Measurements from ENCODE around the gene RAMACL.
"Not testable (repeated sequence)": the region's sequence is repeated elsewhere in the genome, so short reads cannot be mapped to it uniquely, and the experiment has no call there.

The RAMACL gene

DNA sequence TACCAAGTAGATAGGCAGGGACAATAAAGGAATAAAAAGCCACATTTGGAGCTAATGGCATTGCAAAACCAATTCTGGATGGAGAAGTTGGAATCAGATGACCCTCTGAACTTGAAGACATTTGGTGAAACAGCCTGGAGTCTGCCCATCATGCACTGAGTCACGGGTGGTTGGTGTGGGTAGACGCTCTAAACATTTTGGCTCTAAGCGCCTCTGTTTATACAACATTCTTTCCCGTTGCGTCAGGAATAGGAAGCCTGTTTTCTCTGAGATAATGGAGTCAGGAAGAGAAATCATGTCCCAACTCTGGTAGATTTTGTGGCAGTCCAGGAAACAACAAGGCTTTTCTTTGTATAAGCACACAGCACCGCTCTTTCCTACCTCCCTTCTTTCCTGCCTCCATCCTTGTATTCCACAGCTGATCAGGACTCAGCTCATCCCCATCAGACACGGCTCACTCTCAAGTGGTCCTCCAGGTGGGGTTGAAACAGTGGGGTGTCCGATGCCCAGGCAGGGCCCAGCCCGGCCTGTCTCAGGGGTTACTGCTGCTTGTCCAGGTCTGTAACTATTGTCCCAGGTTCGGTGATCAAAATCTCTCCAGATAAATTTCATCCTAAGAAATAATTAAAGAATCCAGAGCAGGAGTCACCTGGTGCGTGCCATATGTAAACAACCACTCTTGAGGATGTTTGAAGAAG is 12.1 kb upstream of the RAMACL start:
- no peak for DNase-seq (ENCODE audit: low read depth, low spot score)
- no peak overlapping the region for H3K4me3 ChIP-seq (ENCODE audit: low read length)

DNA sequence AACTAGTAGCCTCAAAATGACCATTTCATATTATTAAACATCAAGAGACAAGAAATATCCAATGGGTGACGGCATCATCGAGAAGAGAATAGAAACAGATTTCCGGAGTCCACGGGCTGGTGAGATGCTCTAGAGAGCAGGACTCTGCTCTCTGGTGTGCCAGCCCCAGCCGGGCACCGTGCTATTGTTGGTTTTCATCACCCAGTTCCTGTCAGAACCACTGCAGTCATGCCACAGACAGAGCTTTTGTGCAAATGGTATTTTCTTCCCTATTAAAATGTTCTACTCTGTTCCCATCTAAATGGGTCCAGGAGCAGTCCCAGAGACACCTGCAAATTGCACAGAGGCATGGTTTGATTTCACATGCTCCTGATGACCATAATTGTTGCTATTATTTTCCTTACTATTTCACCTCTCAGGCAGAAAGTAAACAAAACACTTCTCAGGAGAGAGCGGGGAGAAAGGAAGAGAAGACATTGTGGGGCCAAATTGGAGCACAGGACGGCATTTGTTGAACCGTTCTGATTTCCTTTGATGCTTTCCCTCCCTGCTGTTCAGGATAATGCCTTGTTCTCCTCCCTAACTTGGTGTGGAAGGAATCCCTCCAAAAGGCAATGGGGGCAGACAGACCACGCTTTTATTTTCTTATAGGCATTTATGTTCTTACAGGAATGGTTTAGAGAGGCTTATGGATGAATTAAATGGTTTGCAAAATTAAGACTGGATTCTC is 11.4 kb upstream of the RAMACL start:
- DNase-seq (ENCODE audit: low read depth, low spot score), result no peak
- H3K4me3 ChIP-seq (ENCODE audit: low read length), result no peak overlapping the region

DNA sequence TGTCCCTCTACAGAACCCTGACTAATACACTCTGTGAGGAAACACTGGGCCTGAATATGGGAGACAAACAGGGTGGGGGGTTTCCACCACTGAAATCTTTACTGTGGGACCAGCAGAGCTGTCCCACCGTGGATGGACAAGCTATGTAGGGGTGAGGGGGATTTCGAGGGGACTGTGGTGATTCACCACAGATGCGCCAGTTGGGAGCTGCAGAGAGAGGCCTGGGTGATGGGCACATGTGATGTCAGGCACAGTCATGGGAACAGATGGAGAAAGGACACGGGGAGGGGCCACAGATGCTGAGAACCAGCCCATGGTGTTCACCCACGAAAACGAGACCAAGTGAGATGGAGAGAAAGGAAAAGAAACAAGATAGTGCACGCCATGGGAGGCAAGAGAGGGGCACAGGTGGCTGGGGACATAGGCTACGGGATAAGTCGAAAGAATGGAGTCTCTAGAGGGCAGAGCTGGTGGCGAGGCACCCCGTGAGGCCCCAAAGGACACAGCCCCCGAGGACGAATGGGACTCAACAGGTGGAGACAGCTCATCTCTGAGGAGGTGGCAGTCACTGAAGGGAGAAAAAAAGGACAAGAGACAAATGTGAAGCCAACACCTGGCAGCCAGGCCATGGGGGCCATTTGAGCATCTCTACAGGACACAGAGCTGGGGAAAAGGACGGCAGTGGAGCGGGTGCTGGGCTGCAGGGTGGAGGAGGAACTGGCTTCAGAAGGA is 10.5 kb upstream of the RAMACL start:
- no peak for DNase-seq (ENCODE audit: low read depth, low spot score)
- H3K4me3 ChIP-seq (ENCODE audit: low read length), result no peak overlapping the region

DNA sequence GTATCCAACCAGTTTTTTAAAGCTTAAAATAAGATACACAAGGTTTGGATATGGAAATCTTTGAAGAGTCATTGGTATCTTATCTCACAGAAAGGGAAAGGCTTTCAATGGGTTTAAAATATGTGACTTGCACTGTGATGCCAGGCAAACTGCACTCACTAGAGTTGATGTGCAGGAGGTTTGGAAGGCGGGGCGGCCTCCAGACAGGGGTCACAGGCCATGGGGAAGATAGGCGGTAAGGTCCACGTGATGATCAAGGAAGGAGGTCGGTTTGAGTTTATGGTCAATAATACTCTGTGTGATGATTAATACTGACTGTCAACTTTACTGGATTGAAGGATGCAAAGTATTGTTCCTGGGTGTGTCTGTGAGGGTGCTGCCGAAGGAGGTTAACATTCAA is 9.5 kb upstream of the RAMACL start:
- no peak for DNase-seq (ENCODE audit: low read depth, low spot score)
- H3K4me3 ChIP-seq (ENCODE audit: low read length), result no peak overlapping the region

DNA sequence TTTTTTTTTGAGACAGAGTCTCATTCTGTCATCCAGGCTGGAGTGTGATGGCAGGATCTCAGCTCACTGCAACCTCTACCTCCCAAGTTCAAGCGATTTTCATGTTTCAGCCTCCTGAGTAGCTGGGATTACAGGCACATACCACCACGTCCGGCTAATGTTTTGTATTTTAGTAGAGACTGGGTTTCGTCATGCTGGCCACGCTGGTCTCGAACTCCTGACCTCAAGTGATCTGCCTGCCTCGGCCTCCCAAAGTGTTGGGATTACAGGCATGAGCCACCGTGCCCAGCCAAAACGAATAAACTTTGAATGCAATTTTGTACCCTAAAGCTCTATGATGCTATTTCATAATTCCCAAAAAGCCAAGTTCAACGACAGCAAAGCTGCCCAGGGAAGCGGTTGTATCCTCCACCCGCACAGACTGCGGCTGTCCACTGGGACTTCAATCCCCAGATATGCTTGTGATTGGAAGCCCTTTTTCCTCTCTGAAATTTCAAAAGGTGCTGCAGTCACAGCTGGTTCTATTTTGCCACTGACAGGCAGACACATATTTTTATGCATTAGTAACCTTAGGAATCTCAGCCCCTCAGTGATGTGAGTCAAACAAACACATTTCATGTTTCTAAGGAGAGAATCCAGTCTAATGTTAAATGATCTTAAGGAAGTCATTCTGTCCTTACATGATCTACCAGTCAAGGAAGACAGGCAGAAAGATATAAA is 8.7 kb upstream of the RAMACL start:
- no peak for DNase-seq (ENCODE audit: low read depth, low spot score)

DNA sequence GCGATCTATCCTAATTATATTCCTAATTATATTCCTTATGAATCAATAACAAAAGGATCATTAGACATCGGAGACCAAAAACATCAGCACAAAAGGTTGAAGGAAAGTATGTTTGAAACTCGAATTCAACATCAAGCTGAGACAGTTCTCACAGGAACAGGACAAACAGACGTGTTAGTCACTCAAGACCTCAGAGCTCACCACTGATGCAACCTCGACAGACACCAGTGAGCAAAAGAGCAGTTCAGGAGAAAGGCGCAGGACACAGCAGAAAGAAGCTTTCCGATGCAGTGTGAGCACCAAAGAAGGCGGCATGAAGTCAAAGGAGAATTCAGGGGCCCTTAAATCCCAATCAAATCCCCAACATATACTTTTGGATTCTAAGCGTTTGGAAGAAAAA is 6.3 kb upstream of the RAMACL start:
- no peak for DNase-seq (ENCODE audit: low read depth, low spot score)
- H3K4me3 ChIP-seq (ENCODE audit: low read length), result no peak overlapping the region

More for the DNA sequence above, 8.7 kb upstream of the RAMACL start:
- no peak overlapping the region for H3K4me3 ChIP-seq (ENCODE audit: low read length)

DNA sequence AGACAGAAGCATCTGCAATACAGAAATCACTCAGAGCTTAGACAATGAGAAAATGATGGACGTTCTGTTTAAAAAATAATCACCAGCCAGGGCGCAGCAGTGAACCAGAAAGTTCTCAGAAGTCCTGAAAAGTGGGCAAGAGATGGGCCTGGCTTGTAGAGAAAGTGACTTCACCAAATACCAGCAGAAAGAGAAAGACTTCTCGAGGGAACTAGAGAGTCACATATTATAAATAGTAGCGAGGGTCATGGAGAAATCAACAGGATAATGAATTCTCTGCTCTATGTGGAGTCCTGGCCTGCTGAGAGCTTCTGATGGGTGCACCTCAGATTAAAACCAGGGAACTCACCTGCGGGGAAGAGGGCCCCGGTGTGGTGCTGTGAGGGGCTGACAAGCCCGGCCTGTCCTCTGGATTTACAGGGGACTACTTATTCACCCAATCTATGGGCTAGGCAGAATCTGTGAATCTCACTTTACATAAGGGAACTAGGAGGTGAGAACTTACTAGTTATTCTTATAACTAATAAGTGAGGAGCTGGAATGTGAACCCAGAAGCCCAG is 5.6 kb upstream of the RAMACL start:
- no peak overlapping the region for H3K4me3 ChIP-seq (ENCODE audit: low read length)
- no peak for DNase-seq (ENCODE audit: low read depth, low spot score)

DNA sequence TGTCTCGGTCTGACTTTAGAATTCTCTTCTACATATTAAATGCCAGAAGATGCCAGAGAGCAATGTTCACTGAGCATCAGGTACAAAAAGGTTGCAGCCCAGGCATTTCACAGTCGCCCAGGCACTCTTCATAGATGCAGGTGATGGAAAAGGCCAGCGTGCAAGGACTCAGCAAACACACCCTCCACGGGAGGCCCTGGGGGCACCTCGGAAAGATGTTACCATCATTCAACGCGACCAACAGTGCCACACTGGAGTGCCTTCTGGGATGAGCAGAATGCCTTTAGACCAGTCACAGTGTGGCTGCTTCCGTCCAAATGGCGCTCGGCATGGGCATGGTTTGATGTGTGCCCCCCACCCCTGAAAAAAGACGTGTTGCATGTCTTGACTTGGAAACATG is 4.5 kb upstream of the RAMACL start:
- DNase-seq (ENCODE audit: low read depth, low spot score), result no peak
- no peak overlapping the region for H3K4me3 ChIP-seq (ENCODE audit: low read length)

DNA sequence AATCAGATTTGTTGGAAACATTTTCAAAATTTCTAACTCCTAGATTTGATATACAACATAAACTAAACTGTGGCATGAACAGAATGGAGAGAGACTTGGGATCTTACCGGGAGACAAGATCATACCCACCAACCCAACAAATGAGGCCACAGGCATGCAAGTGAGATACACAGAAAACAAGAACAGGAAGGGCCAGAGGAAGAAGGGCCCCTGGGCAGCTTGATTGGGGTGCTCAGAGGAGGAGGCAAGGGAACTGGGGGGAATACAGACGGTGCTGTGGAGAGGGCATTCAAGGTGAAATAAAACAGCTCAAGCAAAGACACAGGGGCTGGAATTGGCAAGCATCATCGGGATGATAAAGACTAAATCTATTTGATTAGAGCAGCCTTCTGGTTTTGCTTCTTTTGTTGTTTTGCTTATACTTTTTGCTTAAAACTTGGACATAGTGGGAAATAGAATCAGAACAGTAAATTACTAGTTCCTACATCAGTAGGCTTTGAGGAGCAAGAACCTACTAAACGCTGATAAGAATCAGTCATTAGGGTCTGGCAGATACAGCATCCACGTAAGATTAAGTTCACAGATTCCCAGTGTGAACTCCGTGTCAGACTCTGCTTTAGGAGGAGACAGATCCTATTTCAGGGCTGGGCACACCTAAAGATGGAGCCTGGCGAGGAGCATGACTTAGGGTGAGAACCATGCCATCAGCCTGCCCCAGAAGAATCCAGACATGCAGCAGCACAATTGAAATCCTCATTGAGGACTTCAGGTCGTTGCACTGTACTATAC is 3.5 kb upstream of the RAMACL start:
- no peak overlapping the region for H3K4me3 ChIP-seq (ENCODE audit: low read length)
- no peak for DNase-seq (ENCODE audit: low read depth, low spot score)

DNA sequence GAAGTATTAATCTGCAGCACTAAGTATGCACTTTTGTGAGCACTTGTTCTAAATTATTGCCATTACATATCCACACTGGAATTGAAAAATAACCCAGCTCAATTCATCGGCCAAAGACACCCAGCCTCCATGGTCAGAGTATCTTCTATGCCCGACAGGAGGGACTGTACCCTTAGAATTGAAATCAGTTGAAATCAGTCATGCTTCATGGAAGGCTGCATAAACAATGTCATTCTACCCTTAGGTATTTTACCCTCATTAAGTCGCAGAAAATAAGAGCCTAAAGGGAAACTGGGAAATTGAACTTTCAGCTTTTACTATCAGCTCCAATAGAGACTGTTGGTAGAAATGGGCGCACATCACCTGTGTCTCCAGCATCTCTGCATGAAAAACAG is 2.9 kb upstream of the RAMACL start:
- no peak for DNase-seq (ENCODE audit: low read depth, low spot score)
- no peak overlapping the region for H3K4me3 ChIP-seq (ENCODE audit: low read length)

DNA sequence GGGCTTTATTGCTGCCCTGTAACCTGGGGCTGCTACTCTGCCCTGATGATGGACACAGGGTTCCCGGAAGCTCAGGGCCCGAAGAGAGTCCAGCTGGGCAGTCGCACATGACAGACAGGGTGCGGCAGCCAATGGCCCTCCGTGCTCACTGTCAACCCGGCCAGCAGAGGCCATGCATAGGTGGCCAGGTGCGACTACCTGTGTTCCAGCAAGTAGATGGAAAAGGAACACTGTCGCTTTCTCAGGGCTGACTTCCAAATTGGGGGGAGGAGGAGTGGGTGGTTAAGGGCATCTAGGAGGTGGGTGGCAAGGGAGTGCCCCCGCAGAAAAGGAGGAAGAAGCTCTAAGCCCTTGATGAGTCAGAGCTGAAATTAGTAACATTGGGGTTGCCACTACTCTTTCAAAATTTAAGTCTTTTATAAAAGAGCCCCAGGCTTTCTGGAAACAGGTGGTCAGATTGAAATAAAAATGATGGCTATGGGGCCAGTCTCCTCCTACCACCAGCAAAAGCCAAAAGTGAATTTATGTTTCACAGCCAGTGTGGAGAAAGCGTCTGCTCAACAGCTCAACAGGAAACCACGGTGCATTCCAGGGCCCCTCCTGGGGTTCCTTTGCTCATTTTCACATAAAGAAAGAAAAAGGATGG is 2.3 kb upstream of the RAMACL start:
- no peak overlapping the region for H3K4me3 ChIP-seq (ENCODE audit: low read length)
- DNase-seq (ENCODE audit: low read depth, low spot score), result no peak

DNA sequence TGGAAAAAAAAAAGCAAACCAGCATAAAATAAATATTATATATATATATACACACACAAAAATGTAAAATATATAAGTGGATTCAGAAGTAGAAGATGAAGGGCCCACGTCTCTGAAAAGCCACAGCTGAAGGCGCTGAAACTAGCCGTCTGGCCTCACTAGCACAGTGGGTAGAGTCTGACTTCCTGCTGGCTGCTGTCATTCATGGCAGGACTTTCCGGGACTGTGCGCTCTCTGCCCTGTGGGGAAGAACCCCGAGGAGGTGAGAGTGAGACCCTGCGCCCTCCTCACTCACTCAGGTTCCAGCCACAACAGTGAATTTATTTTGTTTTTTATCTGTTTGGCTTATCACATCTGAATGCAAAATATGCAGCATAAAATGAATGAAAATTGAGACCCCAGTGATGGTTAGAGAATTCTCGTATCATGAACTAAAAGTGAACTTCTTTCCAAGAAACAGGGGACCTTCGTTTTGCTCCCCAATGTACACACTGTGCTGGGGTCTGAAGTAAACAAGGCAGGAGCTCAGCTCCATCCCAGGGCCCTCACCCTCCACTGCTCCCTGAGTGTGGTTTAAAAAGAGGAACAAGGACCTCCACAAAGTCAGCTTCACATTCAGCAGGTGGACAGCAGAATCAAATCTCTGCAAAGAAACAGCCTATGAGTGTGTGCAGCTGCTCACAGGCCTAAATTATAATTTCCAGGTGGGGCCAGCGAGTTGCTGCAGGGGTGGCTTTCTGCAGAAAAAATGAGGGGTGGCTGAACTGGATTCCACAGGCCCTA is 1.3 kb upstream of the RAMACL start:
- no peak for DNase-seq (ENCODE audit: low read depth, low spot score)
- no peak overlapping the region for H3K4me3 ChIP-seq (ENCODE audit: low read length)

DNA sequence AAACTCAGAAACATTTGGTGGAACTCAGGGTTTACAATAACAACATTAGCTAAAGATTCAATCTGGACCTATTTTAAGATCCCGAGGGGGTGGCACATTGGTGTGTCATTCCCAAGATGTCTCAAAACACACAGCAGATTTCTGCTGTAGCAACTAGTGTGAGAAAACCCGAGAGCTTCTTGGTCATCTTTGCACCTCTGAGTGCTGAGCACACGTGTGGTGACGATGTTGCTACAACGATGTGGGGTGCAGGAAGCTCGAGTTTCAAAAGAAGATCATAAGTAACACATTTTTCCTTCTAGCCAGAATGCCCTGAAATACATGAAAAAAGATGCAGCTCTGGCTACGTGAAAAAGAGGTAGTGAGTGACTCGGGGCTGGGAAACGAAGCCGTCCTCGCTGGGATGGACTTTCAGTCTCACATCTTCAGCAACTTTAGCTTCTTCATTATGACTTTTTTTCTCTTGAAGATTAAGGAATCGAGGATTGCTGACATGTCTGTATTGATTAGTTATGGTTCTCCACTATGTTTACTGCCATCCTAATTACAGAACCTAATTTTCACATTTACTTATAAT is 1.5 kb downstream of the RAMACL start:
- DNase-seq (ENCODE audit: low read depth, low spot score), result no peak
- no peak overlapping the region for H3K4me3 ChIP-seq (ENCODE audit: low read length)

DNA sequence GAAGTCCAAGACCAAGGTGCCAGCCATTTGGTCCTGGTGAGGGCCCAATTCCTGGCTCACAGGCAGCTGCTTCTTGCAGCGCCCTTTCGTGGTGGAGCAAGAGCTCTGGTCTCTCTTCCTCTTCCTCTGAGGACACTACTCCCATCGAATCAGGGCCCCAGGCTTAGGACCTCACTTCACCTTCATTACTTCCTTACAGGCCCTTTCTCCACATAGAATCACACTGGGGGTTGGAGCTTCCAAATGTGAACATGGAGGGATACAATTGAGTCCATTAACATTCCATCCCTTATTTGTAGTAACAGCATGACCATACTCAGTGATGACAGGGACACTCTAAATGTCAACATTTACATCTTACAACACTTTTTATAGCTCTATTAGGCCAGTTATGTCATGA is 2.3 kb downstream of the RAMACL start:
- no peak for DNase-seq (ENCODE audit: low read depth, low spot score)
- H3K4me3 ChIP-seq (ENCODE audit: low read length), result no peak overlapping the region

DNA sequence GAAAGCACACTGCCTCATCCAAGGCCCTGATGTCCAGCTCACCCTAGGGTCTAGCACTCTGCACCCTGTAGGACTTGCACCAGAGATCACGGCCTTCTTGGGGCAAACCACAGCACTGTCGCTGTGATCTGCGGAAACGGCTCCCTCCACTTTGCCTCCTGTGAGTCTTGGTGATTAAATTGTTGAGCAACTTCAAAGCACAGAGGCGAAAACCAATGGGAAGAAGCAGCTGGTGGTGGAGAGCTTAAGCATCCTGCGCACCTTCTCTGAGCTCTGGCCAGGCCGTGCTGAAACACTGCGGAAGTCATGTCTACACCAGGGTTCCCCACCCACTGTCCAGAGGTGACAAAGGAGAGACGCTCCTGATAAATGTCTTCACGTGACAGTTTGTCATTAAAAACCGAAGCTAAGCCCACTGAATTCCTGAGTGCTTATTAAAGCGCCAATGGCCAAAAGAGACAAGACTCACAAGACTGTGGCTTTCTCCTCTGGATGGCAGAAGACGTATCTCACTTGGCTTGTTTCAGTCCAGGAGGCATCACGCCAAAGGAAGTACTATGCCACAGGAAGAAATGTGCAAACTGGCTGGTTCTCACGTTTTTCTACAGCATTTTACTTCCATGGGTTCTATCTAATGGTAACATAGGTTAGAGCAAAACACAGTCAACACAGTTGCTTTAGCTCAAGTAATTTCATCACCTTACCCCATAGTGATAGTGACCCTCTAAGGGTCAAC is 3.1 kb downstream of the RAMACL start:
- H3K4me3 ChIP-seq (ENCODE audit: low read length), result no peak overlapping the region
- no peak for DNase-seq (ENCODE audit: low read depth, low spot score)

DNA sequence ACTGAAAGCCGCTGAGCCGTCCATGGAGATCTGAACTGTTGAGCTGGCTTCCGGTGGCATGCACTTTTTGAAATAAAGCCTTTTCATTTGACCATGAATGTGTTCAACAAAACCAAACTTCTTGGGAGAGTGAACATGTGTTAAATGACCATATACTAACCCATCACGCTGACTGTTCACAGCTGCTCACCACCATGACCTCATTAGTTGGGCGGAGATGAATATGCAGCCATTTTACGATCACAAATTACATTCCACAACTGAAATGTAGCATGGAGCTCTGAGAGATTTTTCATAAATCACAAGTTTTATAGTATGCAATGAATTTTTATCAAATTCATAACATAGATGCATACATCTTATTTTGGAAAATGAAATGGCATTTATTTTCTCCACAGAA is 4.2 kb downstream of the RAMACL start:
- H3K4me3 ChIP-seq (ENCODE audit: low read length), result no peak overlapping the region
- DNase-seq (ENCODE audit: low read depth, low spot score), result no peak

DNA sequence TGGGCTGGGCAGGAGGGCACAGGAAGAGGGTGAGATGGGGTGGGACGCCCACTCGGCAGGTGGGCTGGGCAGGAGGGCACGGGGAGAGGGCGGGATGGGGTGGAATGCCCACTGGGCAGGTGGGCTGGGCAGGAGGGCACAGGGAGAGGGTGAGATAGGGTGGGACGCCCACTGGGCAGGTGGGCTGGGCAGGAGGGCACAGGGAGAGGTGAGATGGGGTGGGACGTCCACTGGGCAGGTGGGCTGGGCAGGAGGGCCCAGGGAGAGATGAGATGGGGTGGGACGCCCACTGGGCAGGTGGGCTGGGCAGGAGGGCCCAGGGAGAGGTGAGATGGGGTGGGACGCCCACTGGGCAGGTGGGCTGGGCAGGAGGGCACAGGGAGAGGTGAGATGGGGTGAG is 4.7 kb downstream of the RAMACL start:
- not testable (repeated sequence) for H3K4me3 ChIP-seq (ENCODE audit: low read length); DNase-seq (ENCODE audit: low read depth, low spot score)

Data from Jurkat, Clone E6-1 (cell line).